ENCODE measurements around the gene UBE2D2. TPM values are rescaled to one million over a fixed set of nuclear protein-coding genes. Genes with fewer than 3 reads are reported as not detected.

Gene UBE2D2
- total RNA-seq, 4 donors from 2014 or later: 80.0 to 99.8 (median 85.0) TPM

DNA sequence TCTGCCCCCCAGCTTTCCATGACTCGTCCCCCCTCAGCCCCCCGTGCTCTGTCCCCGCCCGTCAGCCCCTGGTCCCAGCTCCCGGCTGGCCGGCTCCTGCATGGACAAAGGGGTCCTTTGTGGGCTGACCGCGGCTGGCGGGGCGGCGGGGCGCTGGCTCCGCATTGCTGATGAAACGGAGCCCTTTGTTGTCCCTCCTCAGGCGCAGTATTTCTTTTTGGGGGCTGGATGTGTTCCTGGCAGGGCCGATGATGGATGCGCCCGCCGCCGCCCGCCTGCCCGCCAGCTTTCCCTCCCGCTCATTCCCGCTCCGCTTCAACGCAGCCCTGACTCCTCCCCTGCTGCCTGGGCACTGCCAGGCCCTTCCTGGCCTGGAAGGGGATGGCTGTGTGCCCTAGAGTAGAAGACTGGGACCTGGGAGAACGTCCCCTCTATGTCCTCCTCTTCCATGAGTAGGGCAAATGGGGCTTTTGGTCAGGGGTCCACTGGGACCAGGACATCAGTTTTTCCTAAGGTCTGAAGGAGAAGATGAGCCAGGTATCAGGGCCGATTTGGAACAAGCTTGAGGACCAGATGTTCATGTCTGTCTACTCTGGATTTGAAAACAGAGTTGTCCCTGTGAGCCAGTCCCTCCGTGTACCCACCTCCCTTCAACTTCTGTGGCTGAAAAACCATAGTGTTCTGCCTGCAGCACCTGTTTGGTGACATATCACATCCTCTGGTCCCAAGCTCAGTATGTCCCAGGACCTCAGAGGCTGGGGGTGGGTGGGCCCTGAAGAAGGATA, 116.0 kb downstream of the UBE2D2 start:
- intact Hi-C loops (cut with DNase I; ENCODE audit: low total_unique reads): no loop called here
- DNase-seq (ENCODE audit: low spot score in 2 of 2): no peak
- H3K4me3 ChIP-seq (ENCODE audit: low read depth, poor library complexity, severe bottlenecking): no peak overlapping the region
- 54 to 61% methylated on average over 19 to 29 of the region's 29 CpGs for WGBS, 2 donors
- TF ChIP-seq POLR2A (IDR thresholded peaks at IDR 0.05): no peak
- TF ChIP-seq, protein P1, sequence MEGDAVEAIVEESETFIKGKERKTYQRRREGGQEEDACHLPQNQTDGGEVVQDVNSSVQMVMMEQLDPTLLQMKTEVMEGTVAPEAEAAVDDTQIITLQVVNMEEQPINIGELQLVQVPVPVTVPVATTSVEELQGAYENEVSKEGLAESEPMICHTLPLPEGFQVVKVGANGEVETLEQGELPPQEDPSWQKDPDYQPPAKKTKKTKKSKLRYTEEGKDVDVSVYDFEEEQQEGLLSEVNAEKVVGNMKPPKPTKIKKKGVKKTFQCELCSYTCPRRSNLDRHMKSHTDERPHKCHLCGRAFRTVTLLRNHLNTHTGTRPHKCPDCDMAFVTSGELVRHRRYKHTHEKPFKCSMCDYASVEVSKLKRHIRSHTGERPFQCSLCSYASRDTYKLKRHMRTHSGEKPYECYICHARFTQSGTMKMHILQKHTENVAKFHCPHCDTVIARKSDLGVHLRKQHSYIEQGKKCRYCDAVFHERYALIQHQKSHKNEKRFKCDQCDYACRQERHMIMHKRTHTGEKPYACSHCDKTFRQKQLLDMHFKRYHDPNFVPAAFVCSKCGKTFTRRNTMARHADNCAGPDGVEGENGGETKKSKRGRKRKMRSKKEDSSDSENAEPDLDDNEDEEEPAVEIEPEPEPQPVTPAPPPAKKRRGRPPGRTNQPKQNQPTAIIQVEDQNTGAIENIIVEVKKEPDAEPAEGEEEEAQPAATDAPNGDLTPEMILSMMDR (IDR thresholded peaks at IDR 0.05): no peak

Other genes starting within 250 kb of the UBE2D2 start
- gene PAIP2, start 219.5 kb upstream of the UBE2D2 start, total RNA-seq: 10 to 100 TPM; 47.4 to 81.5 (median 64.7) TPM
- gene SLC23A1, start 178.0 kb upstream of the UBE2D2 start, total RNA-seq: 1 to 10 TPM; 1.5 to 4.1 (median 2.6) TPM
- not detected for gene MZB1, start 171.4 kb upstream of the UBE2D2 start, total RNA-seq
- under 1 TPM; 0.25 to 0.47 (median 0.33) TPM for gene PROB1, start 166.2 kb upstream of the UBE2D2 start, total RNA-seq
- 1 to 10 TPM in 1 of 4 donors, under 1 TPM in 2, not detected in 1; 0.65 to 1.4 (median 0.71) TPM for gene SPATA24, start 157.2 kb upstream of the UBE2D2 start, total RNA-seq
- 1 to 10 TPM; 1.6 to 5.9 (median 3.5) TPM for gene DNAJC18, start 121.8 kb upstream of the UBE2D2 start, total RNA-seq
- 10 to 100 TPM in 2 of 4 donors, 1 to 10 TPM in 2; 1.4 to 15.0 (median 9.3) TPM for gene ECSCR, start 98.6 kb upstream of the UBE2D2 start, total RNA-seq
- gene SMIM33, start 90.3 kb upstream of the UBE2D2 start, total RNA-seq: not detected
- gene STING1, start 78.6 kb upstream of the UBE2D2 start, total RNA-seq: 10 to 100 TPM in 3 of 4 donors, 1 to 10 TPM in 1; 5.8 to 28.2 (median 11.0) TPM
- gene CXXC5, start 87.0 kb downstream of the UBE2D2 start, total RNA-seq: 10 to 100 TPM; 36.4 to 69.3 (median 45.2) TPM
- gene PSD2, start 234.5 kb downstream of the UBE2D2 start, total RNA-seq: under 1 TPM; 0.15 to 0.30 (median 0.16) TPM